PFSK-1 (cell line): ENCODE results near the gene HSPG2.

Experiments used
- FOXP2 ChIP-seq: optimal IDR thresholded peaks from 2 replicates; pipeline ENCODE3; 2011; ENCODE audit warnings: borderline replicate concordance, control low read depth, inconsistent platforms; ENCODE audit not compliant: insufficient read depth; ENCODE audit errors: extremely low read length, extremely low read depth
- POLR2AphosphoS5 ChIP-seq: IDR thresholded peaks from 2 replicates; pipeline ENCODE4 v1.6.1; 2012; ENCODE audit warnings: low read depth, mild to moderate bottlenecking, control low read depth, low read length, moderate library complexity
- REST ChIP-seq, 2 experiments: IDR thresholded peaks; 2 replicates each; pipeline versions ENCODE4 v1.6.1 to v1.8.0; 2011 to 2012; ENCODE audit warnings: low read depth in 2 of 2, low read length in 2 of 2, control low read depth in 1 of 2, inconsistent platforms in 1 of 2, mild to moderate bottlenecking in 1 of 2, moderate library complexity in 1 of 2; ENCODE audit not compliant: insufficient read depth in 1 of 2
- SIN3A ChIP-seq: IDR thresholded peaks from 2 replicates; pipeline ENCODE4 v1.6.1; 2012; ENCODE audit warnings: mild to moderate bottlenecking, low read length, moderate library complexity, borderline replicate concordance; ENCODE audit not compliant: insufficient read depth
- TAF1 ChIP-seq: IDR thresholded peaks from 2 replicates; pipeline ENCODE4 v1.6.1; 2012; ENCODE audit warnings: low read length, control low read depth, borderline replicate concordance; ENCODE audit not compliant: insufficient read depth

HSPG2 gene

GRCh38 chr1:21909787-21910503 lies 27.2 kb downstream of the HSPG2 start:
- TF ChIP-seq REST (IDR thresholded peaks at IDR 0.05; ENCODE audit: insufficient read depth in 1 of 2, low read depth in 2 of 2, low read length in 2 of 2) (no peak), TAF1 (no peak), SIN3A (no peak), FOXP2 (no peak), POLR2AphosphoS5 (no peak)

- TF ChIP-seq TAF1 (no peak), SIN3A (no peak), POLR2AphosphoS5 (no peak), FOXP2 (no peak), REST (IDR thresholded peaks at IDR 0.05; ENCODE audit: insufficient read depth in 1 of 2, low read depth in 2 of 2, low read length in 2 of 2) (no peak)
Measured at GRCh38 chr1:21909286-21909759, 27.8 kb downstream of the HSPG2 start.

DNA sequence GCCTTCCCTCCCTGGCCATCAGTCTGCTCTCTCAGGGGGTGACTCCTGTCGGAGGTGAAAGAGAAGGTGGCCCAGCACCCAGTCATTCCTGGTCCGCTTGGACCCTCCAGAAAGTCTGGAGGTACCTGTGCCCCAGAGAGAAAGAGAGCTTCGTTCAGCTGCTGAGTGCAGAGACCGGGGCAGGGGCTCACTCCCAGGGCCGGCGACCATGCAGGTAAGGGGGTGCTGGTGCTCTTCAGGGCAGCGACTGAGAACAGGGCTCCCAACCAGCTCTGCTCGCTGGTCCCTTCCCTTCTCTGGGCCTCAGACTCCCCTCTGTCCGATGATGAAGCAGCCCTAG lies 30.1 kb downstream of the HSPG2 start:
- TF ChIP-seq REST (IDR thresholded peaks at IDR 0.05; ENCODE audit: insufficient read depth in 1 of 2, low read depth in 2 of 2, low read length in 2 of 2) (no peak), SIN3A (no peak), POLR2AphosphoS5 (no peak), FOXP2 (no peak)

GRCh38 chr1:21906173-21907078 lies 30.7 kb downstream of the HSPG2 start:
- TF ChIP-seq REST (IDR thresholded peaks at IDR 0.05; ENCODE audit: insufficient read depth in 1 of 2, low read depth in 2 of 2, low read length in 2 of 2), result no peak
- no peak for TF ChIP-seq SIN3A
- no peak for TF ChIP-seq FOXP2
- no peak for TF ChIP-seq POLR2AphosphoS5
- no peak for TF ChIP-seq TAF1
